CD4-positive, alpha-beta memory T cell (primary cell): ENCODE measurements around the gene CES2. TPM values are rescaled to one million over a fixed set of nuclear protein-coding genes. Genes with fewer than 3 reads are reported as not detected.
A peak's percentile ranks its signal among the peaks of the same experiment; 100 is the strongest.
"Not testable (repeated sequence)": the region's sequence is repeated elsewhere in the genome, so short reads cannot be mapped to it uniquely, and the experiment has no call there.

ENCODE experiments used
- CTCF ChIA-PET: fragments of 350-600 bp; sonication (Branson Sonifier 250); formaldehyde crosslinking; loops from one replicate; lab custom pipeline; 2021; ENCODE audit warnings: inconsistent platforms; ENCODE audit not compliant: partially characterized antibody; lab: Charles Lee
- POLR2A ChIA-PET: fragments of 350-600 bp; sonication (Branson Sonifier 250); formaldehyde crosslinking; loops from one replicate; lab custom pipeline; 2021; ENCODE audit not compliant: partially characterized antibody; lab: Charles Lee
- DNase-seq, 5 donors: peaks; one replicate each; pipeline versions ENCODE4 v3.0.0 to v3.0.0-alpha.2; 2020 to 2022; ENCODE audit warnings: mixed read lengths in 1 of 5
- H3K27ac ChIP-seq: one replicate; pipeline ENCODE4 v1.7.0; 2013; ENCODE audit warnings: low read depth, low read length
- H3K27me3 ChIP-seq: 2 replicates; pipeline ENCODE4 v1.7.0; 2013; ENCODE audit warnings: mild to moderate bottlenecking, low read length, moderate library complexity; ENCODE audit not compliant: insufficient read depth
- H3K36me3 ChIP-seq: 2 replicates; pipeline ENCODE4 v1.7.0; 2013; ENCODE audit warnings: mild to moderate bottlenecking, low read length, moderate library complexity; ENCODE audit not compliant: insufficient read depth
- H3K4me1 ChIP-seq: 2 replicates; pipeline ENCODE4 v1.7.0; 2013; ENCODE audit warnings: mild to moderate bottlenecking, low read length, moderate library complexity; ENCODE audit not compliant: insufficient read depth
- H3K4me3 ChIP-seq, 2 donors: one replicate each; pipeline ENCODE4 v1.7.0; 2013; ENCODE audit warnings: low read length in 2 of 2, mild to moderate bottlenecking in 1 of 2
- H3K9me3 ChIP-seq, 2 donors: one replicate each; pipeline ENCODE4 v1.7.0; 2013; ENCODE audit warnings: low read length in 2 of 2, control low read depth in 1 of 2; ENCODE audit not compliant: control insufficient read depth in 1 of 2
- H3K27ac Mint-ChIP-seq, 7 donors: one replicate each; pipeline ENCODE4 v1.8.0; 2020 to 2021; ENCODE audit warnings: mixed read lengths in 7 of 7, mild to moderate bottlenecking in 6 of 7, inconsistent platforms in 3 of 7, moderate library complexity in 3 of 7
- H3K27me3 Mint-ChIP-seq, 2 donors: one replicate each; pipeline ENCODE4 v1.8.0; 2020 to 2021; ENCODE audit warnings: mixed read lengths in 2 of 2
- H3K36me3 Mint-ChIP-seq, 2 donors: one replicate each; pipeline ENCODE4 v1.8.0; 2020 to 2021; ENCODE audit warnings: mixed read lengths in 2 of 2, inconsistent platforms in 1 of 2, mild to moderate bottlenecking in 1 of 2
- H3K4me1 Mint-ChIP-seq, 4 donors: one replicate each; pipeline ENCODE4 v1.8.0; 2020 to 2021; ENCODE audit warnings: mixed read lengths in 4 of 4, mild to moderate bottlenecking in 1 of 4
- H3K4me3 Mint-ChIP-seq, 8 donors: one replicate each; pipeline ENCODE4 v1.8.0; 2020 to 2021; ENCODE audit warnings: mixed read lengths in 8 of 8, mild to moderate bottlenecking in 7 of 8, moderate library complexity in 6 of 8, inconsistent platforms in 3 of 8
- H3K9me3 Mint-ChIP-seq, 8 donors: one replicate each; pipeline ENCODE4 v1.8.0; 2020 to 2021; ENCODE audit warnings: mixed read lengths in 8 of 8, mild to moderate bottlenecking in 5 of 8, inconsistent platforms in 3 of 8, moderate library complexity in 1 of 8
- intact Hi-C: fragments of 100-400 bp; cut with micrococcal nuclease; formaldehyde crosslinking; loops from one replicate; pipeline ENCODE4 v1.15.1; 2023
- polyA plus RNA-seq, 2 donors: library from polyadenylated mRNA; unstranded; fragments of 300-500 nt; fragmentation: Illumina TruSeq; gene quantifications; one replicate each; pipeline ENCODE4 v1.2.3, GENCODE V29; 2021
- total RNA-seq, 2 experiments: library from RNA; stranded (reverse); gene quantifications; one replicate each; pipeline ENCODE4 v1.2.3, GENCODE V29; 2021

The CES2 gene
- total and polyA plus RNA-seq, 4 experiments from 2014 or later, result 25.4 to 51.0 (median 38.5) TPM

GRCh38 chr16:66988197-66988788 lies 53.0 kb downstream of the CES2 start, which contains the start of gene CES4A:
Gene CES4A, plus strand, starts transcription at chr16:66988589. Its CDS starts 184 bp downstream, at chr16:66988773.
- intact Hi-C loops, result no loop called here
- CTCF ChIA-PET, result no interaction called here
- H3K36me3 Mint-ChIP-seq, result no peaks in the 10 kb centered on the region

GRCh38 chr16:66991545-66992077 lies 56.3 kb downstream of the CES2 start:
- Histone ChIP-seq H3K4me3 (no peak overlapping the region), H3K36me3 (no peaks in the 10 kb centered on the region), H3K4me1 (no peaks in the 10 kb centered on the region), H3K27me3 (no peaks in the 10 kb centered on the region), H3K9me3 (no peaks in the 10 kb centered on the region), H3K27ac (no peak overlapping the region)
- no peak overlapping the region for H3K27ac Mint-ChIP-seq
- H3K27me3 Mint-ChIP-seq, result no peaks in the 10 kb centered on the region
- peaks cover 0 to 6% (median 1%) of the 10 kb centered on the region in 4 donors for H3K4me1 Mint-ChIP-seq
- ChIA-PET POLR2A (no interaction called here), CTCF (interaction anchor here (1.2 to 1.6 kb wide), 2 partner anchors 8 to 31 kb away, joined by 3 to 4 read pairs; partner anchors contain the start of gene CES3)
- H3K36me3 Mint-ChIP-seq, result no peaks in the 10 kb centered on the region
- H3K4me3 Mint-ChIP-seq, result no peak overlapping the region
- DNase-seq, result no peak
- H3K9me3 Mint-ChIP-seq, result no peaks in the 10 kb centered on the region
- intact Hi-C loops, result no loop called here

More at GRCh38 chr16:66988197-66988788, 53.0 kb downstream of the CES2 start, which contains the start of gene CES4A:
- DNase-seq, result no peak
- H3K27ac ChIP-seq, result no peak within 1 kb of the TSS
- no peak within 1 kb of the TSS for H3K4me3 ChIP-seq
- peaks cover 23% of the 10 kb centered on the region for H3K4me1 ChIP-seq
- H3K4me3 Mint-ChIP-seq, result no peak within 1 kb of the TSS
- peak within 1 kb of the TSS in 4 of 7 donors; percentile 50 to 62 (median 56) for H3K27ac Mint-ChIP-seq
- H3K27me3 ChIP-seq, result no peaks in the 10 kb centered on the region
- H3K9me3 Mint-ChIP-seq, result no peaks in the 10 kb centered on the region
- no peaks in the 10 kb centered on the region for H3K9me3 ChIP-seq
- POLR2A ChIA-PET, result no interaction called here
- H3K27me3 Mint-ChIP-seq, result no peaks in the 10 kb centered on the region
- peaks cover 18 to 27% (median 22%) of the 10 kb centered on the region in 4 donors for H3K4me1 Mint-ChIP-seq
- H3K36me3 ChIP-seq, result no peaks in the 10 kb centered on the region

- H3K4me1 Mint-ChIP-seq, H3K9me3 ChIP-seq, H3K4me3 Mint-ChIP-seq, H3K9me3 Mint-ChIP-seq, POLR2A ChIA-PET, DNase-seq, H3K36me3 Mint-ChIP-seq, intact Hi-C loops, H3K27me3 ChIP-seq, H3K27me3 Mint-ChIP-seq, H3K36me3 ChIP-seq, H3K27ac Mint-ChIP-seq, H3K4me1 ChIP-seq, H3K27ac ChIP-seq, H3K4me3 ChIP-seq: not testable (repeated sequence)
- CTCF ChIA-PET, result interaction anchor here (1.8 kb wide), 1 partner anchor 25 kb away, joined by 3 read pairs; no protein-coding TSS in a partner anchor
These were observed 58.2 kb downstream of the CES2 start for GRCh38 chr16:66993558-66993957.

Other genes with a start within 250 kb of the CES2 start
- gene CMTM4, start 238.8 kb upstream of the CES2 start, total RNA-seq, result 1 to 10 TPM; 2.0 to 2.2 TPM
- gene CMTM4, start 238.8 kb upstream of the CES2 start, polyA plus RNA-seq, result under 1 TPM in 1 of 2 donors, not detected in 1; 0.21 TPM
- gene DYNC1LI2, start 183.9 kb upstream of the CES2 start, total RNA-seq, result 10 to 100 TPM; 73.2 to 78.1 TPM
- gene DYNC1LI2, start 183.9 kb upstream of the CES2 start, polyA plus RNA-seq, result 10 to 100 TPM; 16.0 to 32.9 TPM
- 1 to 10 TPM in 1 of 2 experiments, under 1 TPM in 1; 0.83 to 1.1 TPM for gene TERB1, start 133.9 kb upstream of the CES2 start, total RNA-seq
- not detected for gene TERB1, start 133.9 kb upstream of the CES2 start, polyA plus RNA-seq
- 10 to 100 TPM; 93.8 to 95.3 TPM for gene NAE1, start 104.5 kb upstream of the CES2 start, total RNA-seq
- 100 to 1,000 TPM in 1 of 2 donors, 10 to 100 TPM in 1; 70.4 to 101 TPM for gene NAE1, start 104.5 kb upstream of the CES2 start, polyA plus RNA-seq
- gene CA7, start 91.1 kb upstream of the CES2 start, total RNA-seq, result not detected
- gene CA7, start 91.1 kb upstream of the CES2 start, polyA plus RNA-seq, result not detected
- gene PDP2, start 55.0 kb upstream of the CES2 start, total RNA-seq, result 10 to 100 TPM; 16.3 to 19.3 TPM
- 1 to 10 TPM; 2.4 to 4.0 TPM for gene PDP2, start 55.0 kb upstream of the CES2 start, polyA plus RNA-seq
- not detected for gene CDH16, start 16.6 kb upstream of the CES2 start, total RNA-seq
- gene CDH16, start 16.6 kb upstream of the CES2 start, polyA plus RNA-seq, result not detected
- under 1 TPM; 0.29 to 0.58 TPM for gene RRAD, start 10.0 kb upstream of the CES2 start, total RNA-seq
- gene RRAD, start 10.0 kb upstream of the CES2 start, polyA plus RNA-seq, result not detected
- 10 to 100 TPM; 72.7 to 75.0 TPM for gene CIAO2B, start 1.1 kb upstream of the CES2 start, total RNA-seq
- gene CIAO2B, start 1.1 kb upstream of the CES2 start, polyA plus RNA-seq, result 100 to 1,000 TPM; 128 to 150 TPM
- under 1 TPM; 0.32 to 0.61 TPM for gene CES3, start 25.8 kb downstream of the CES2 start, total RNA-seq
- gene CES3, start 25.8 kb downstream of the CES2 start, polyA plus RNA-seq, result not detected
- 10 to 100 TPM; 19.8 to 21.9 TPM for gene CES4A, start 53.1 kb downstream of the CES2 start, total RNA-seq
- gene CES4A, start 53.1 kb downstream of the CES2 start, polyA plus RNA-seq, result 10 to 100 TPM in 1 of 2 donors, 1 to 10 TPM in 1; 4.1 to 12.2 TPM
- 100 to 1,000 TPM; 112 TPM for gene CBFB, start 93.6 kb downstream of the CES2 start, total RNA-seq
- gene CBFB, start 93.6 kb downstream of the CES2 start, polyA plus RNA-seq, result 100 to 1,000 TPM; 102 to 108 TPM
- gene PHAF1, start 174.4 kb downstream of the CES2 start, total RNA-seq, result 10 to 100 TPM; 22.2 to 22.7 TPM
- 10 to 100 TPM in 1 of 2 donors, 1 to 10 TPM in 1; 7.5 to 16.1 TPM for gene PHAF1, start 174.4 kb downstream of the CES2 start, polyA plus RNA-seq
- gene B3GNT9, start 215.5 kb downstream of the CES2 start, total RNA-seq, result 10 to 100 TPM; 10.0 to 10.4 TPM
- 10 to 100 TPM; 10.0 to 11.8 TPM for gene B3GNT9, start 215.5 kb downstream of the CES2 start, polyA plus RNA-seq
- gene TRADD, start 224.4 kb downstream of the CES2 start, total RNA-seq, result 100 to 1,000 TPM; 161 to 173 TPM
- gene TRADD, start 224.4 kb downstream of the CES2 start, polyA plus RNA-seq, result 100 to 1,000 TPM; 221 to 285 TPM
- 10 to 100 TPM; 69.9 to 76.2 TPM for gene FBXL8, start 224.4 kb downstream of the CES2 start, total RNA-seq
- 10 to 100 TPM; 19.2 to 26.5 TPM for gene FBXL8, start 224.4 kb downstream of the CES2 start, polyA plus RNA-seq
- 10 to 100 TPM; 93.6 to 98.7 TPM for gene HSF4, start 229.2 kb downstream of the CES2 start, total RNA-seq
- gene HSF4, start 229.2 kb downstream of the CES2 start, polyA plus RNA-seq, result under 1 TPM in 1 of 2 donors, not detected in 1; 0.37 TPM
- 10 to 100 TPM in 1 of 2 experiments, 1 to 10 TPM in 1; 9.6 to 12.5 TPM for gene NOL3, start 235.0 kb downstream of the CES2 start, total RNA-seq
- gene NOL3, start 235.0 kb downstream of the CES2 start, polyA plus RNA-seq, result 1 to 10 TPM; 1.3 to 1.7 TPM
- gene MATCAP1, start 248.4 kb downstream of the CES2 start, total RNA-seq, result 1 to 10 TPM; 8.6 to 9.0 TPM
- 1 to 10 TPM; 1.8 to 3.0 TPM for gene MATCAP1, start 248.4 kb downstream of the CES2 start, polyA plus RNA-seq